Measurements from ENCODE around the gene SAPCD1.

Gene SAPCD1

DNA sequence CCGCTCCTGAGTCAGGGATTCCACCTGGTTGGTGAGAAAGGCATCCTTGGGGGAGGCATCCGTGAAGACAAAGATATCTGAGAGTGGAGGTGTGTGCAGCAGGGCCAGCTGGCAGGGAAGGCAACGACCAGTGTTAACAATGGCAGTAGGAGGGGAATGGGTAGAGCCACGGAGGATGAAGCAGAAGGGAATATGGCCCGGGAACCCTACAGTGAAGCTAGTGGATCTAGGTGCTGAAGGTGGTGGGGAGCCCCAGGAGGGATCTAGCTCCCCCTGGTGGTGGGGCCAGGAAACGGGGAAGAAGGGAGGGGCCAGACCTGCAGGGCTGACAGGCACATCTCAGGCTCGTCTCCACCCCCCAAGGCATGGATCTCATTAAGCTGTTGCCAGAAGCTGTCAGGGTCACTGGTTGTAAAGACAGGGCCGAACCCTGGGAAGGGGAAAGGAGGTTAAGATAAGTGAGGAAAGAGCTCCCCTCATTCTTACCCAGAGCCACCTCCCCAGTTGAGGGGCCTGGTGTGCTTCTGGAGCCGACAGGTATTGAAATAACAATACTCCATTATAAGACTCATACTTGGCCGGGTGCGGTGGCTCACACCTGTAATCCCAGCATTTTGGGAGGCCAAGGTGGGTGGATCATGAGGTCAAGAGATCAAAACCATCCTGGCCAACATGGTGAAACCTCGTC, 7.4 kb downstream of the SAPCD1 start:
- H3K27me3 ChIP-seq (ENCODE audit: insufficient read depth, poor library complexity, severe bottlenecking): no peaks in the 10 kb centered on the region
- peak; percentile 73 to 90 for DNase-seq (ENCODE audit: low read depth in 1 of 2, low spot score in 1 of 2)

DNA sequence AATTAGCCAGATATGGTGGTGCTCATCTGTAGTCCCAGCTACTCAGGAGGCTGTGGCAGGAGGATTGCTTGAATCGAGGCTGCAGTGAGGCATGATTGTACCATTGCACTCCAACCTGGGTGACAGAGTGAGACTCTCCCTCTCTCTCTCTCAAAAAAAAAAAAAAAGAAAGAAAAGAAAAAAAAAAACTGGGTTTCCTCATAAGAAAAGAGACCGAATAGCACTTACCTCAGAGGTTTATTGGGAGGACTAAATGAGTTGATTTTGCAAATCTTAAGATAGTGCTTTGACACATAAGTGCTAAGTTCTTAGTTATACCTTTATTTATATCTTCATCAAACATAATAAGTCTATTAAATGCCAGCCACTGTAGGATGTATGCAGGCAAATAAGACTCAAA, 8.4 kb downstream of the SAPCD1 start:
- Histone ChIP-seq H3K27ac (replicated peaks) (no peak overlapping the region), H3K4me3 (replicated peaks; ENCODE audit: insufficient read depth, low read length) (no peak overlapping the region), H3K27me3 (ENCODE audit: insufficient read depth, poor library complexity, severe bottlenecking) (no peaks in the 10 kb centered on the region)
- TF ChIP-seq POLR2AphosphoS5 (IDR thresholded peaks at IDR 0.05; ENCODE audit: low read depth) (no peak), SPI1 (IDR thresholded peaks at IDR 0.05; ENCODE audit: borderline replicate concordance, low read depth) (no peak), GABPA (IDR thresholded peaks at IDR 0.05; ENCODE audit: low read depth) (no peak)
- TF ChIP-seq, protein P1, sequence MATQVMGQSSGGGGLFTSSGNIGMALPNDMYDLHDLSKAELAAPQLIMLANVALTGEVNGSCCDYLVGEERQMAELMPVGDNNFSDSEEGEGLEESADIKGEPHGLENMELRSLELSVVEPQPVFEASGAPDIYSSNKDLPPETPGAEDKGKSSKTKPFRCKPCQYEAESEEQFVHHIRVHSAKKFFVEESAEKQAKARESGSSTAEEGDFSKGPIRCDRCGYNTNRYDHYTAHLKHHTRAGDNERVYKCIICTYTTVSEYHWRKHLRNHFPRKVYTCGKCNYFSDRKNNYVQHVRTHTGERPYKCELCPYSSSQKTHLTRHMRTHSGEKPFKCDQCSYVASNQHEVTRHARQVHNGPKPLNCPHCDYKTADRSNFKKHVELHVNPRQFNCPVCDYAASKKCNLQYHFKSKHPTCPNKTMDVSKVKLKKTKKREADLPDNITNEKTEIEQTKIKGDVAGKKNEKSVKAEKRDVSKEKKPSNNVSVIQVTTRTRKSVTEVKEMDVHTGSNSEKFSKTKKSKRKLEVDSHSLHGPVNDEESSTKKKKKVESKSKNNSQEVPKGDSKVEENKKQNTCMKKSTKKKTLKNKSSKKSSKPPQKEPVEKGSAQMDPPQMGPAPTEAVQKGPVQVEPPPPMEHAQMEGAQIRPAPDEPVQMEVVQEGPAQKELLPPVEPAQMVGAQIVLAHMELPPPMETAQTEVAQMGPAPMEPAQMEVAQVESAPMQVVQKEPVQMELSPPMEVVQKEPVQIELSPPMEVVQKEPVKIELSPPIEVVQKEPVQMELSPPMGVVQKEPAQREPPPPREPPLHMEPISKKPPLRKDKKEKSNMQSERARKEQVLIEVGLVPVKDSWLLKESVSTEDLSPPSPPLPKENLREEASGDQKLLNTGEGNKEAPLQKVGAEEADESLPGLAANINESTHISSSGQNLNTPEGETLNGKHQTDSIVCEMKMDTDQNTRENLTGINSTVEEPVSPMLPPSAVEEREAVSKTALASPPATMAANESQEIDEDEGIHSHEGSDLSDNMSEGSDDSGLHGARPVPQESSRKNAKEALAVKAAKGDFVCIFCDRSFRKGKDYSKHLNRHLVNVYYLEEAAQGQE (IDR thresholded peaks at IDR 0.05; ENCODE audit: insufficient replicate concordance, low read depth): no peak
- TF ChIP-seq, protein P2, sequence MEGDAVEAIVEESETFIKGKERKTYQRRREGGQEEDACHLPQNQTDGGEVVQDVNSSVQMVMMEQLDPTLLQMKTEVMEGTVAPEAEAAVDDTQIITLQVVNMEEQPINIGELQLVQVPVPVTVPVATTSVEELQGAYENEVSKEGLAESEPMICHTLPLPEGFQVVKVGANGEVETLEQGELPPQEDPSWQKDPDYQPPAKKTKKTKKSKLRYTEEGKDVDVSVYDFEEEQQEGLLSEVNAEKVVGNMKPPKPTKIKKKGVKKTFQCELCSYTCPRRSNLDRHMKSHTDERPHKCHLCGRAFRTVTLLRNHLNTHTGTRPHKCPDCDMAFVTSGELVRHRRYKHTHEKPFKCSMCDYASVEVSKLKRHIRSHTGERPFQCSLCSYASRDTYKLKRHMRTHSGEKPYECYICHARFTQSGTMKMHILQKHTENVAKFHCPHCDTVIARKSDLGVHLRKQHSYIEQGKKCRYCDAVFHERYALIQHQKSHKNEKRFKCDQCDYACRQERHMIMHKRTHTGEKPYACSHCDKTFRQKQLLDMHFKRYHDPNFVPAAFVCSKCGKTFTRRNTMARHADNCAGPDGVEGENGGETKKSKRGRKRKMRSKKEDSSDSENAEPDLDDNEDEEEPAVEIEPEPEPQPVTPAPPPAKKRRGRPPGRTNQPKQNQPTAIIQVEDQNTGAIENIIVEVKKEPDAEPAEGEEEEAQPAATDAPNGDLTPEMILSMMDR (IDR thresholded peaks at IDR 0.05; ENCODE audit: insufficient read depth, low read length): no peak
- DNase-seq (ENCODE audit: low read depth in 1 of 2, low spot score in 1 of 2): no peak

More for the DNA sequence above, 7.4 kb downstream of the SAPCD1 start:
- Histone ChIP-seq H3K27ac (replicated peaks) (no peak overlapping the region), H3K4me3 (replicated peaks; ENCODE audit: insufficient read depth, low read length) (no peak overlapping the region)
- TF ChIP-seq, protein P2 (IDR thresholded peaks at IDR 0.05; ENCODE audit: insufficient read depth, low read length): peak; percentile 93
- TF ChIP-seq, protein P1 (IDR thresholded peaks at IDR 0.05; ENCODE audit: insufficient replicate concordance, low read depth): no peak

DNA sequence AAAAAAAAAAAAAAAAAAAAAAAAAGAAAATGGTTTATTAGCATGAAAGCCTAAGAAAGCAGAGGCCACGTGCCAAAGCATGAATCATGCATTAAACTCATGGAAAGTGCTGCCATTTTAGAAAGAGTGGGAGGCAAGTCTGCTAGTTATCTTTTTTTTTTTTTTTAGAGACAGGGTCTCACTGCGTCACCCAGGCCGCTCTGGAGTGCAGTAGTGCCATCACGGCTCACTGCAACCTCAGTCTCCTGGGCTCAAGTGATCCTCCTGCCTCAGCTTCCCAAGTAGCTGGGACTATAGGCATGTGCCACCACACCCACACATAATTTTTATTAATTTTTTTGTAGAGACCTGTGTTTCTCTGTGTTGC, 9.5 kb downstream of the SAPCD1 start:
- no peak overlapping the region for H3K4me3 ChIP-seq (replicated peaks; ENCODE audit: insufficient read depth, low read length)
- TF ChIP-seq, protein P2 (IDR thresholded peaks at IDR 0.05; ENCODE audit: insufficient read depth, low read length): no peak
- TF ChIP-seq GABPA (IDR thresholded peaks at IDR 0.05; ENCODE audit: low read depth) (no peak), SPI1 (IDR thresholded peaks at IDR 0.05; ENCODE audit: borderline replicate concordance, low read depth) (no peak), POLR2AphosphoS5 (IDR thresholded peaks at IDR 0.05; ENCODE audit: low read depth) (no peak)
- TF ChIP-seq, protein P1 (IDR thresholded peaks at IDR 0.05; ENCODE audit: insufficient replicate concordance, low read depth): no peak
- no peak for DNase-seq (ENCODE audit: low read depth in 1 of 2, low spot score in 1 of 2)
- H3K27me3 ChIP-seq (ENCODE audit: insufficient read depth, poor library complexity, severe bottlenecking): no peaks in the 10 kb centered on the region
- H3K27ac ChIP-seq (replicated peaks): no peak overlapping the region
